BJ (cell line): Measurements from ENCODE around the gene NHSL2. TPM values are rescaled to one million over a fixed set of nuclear protein-coding genes. Genes with fewer than 3 reads are reported as not detected.
A peak's percentile ranks its signal among the peaks of the same experiment; 100 is the strongest.

ENCODE experiments used
- CTCF ChIA-PET: fragments of 350-600 bp; formaldehyde crosslinking; extraction: SDS; loops from one replicate; lab custom pipeline; 2021; ENCODE audit warnings: antibody characterized with exemption, inconsistent platforms; lab: Yijun Ruan, JAX
- POLR2A ChIA-PET: fragments of 300-600 bp; sonication (Branson Sonifier 250); formaldehyde crosslinking; extraction: SDS; loops from one replicate; lab custom pipeline; 2021; ENCODE audit warnings: antibody characterized with exemption; lab: Charles Lee
- DNase-seq: peaks from one replicate; pipeline ENCODE4 v3.0.0-alpha.2; 2011; ENCODE audit warnings: low read depth
- H3K27me3 ChIP-seq: 2 replicates; pipeline ENCODE4 v1.6.0; 2011; ENCODE audit warnings: low read length; ENCODE audit not compliant: control insufficient read depth, insufficient read depth
- H3K36me3 ChIP-seq: 2 replicates; pipeline ENCODE4 v1.5.1; 2011; ENCODE audit warnings: low read length; ENCODE audit not compliant: control insufficient read depth, insufficient read depth
- H3K4me3 ChIP-seq: 2 replicates; pipeline ENCODE4 v1.5.1; 2011; ENCODE audit warnings: low read depth, mild to moderate bottlenecking, control low read depth, low read length
- polyA plus RNA-seq: library from polyadenylated mRNA; depleted of rRNA; stranded (reverse); fragments of >200 nt; gene quantifications from 2 replicates; pipeline ENCODE4 v1.2.3, GENCODE V29; 2011
- TF ChIP-seq, protein P1 (sequence below): IDR thresholded peaks from 2 replicates; pipeline ENCODE4 v1.5.1; 2011; ENCODE audit warnings: low read depth, mild to moderate bottlenecking, control low read depth, inconsistent platforms, low read length, moderate library complexity; ENCODE audit not compliant: insufficient read depth

NHSL2 gene
- polyA plus RNA-seq, 1 experiment = 7.9 TPM

DNA sequence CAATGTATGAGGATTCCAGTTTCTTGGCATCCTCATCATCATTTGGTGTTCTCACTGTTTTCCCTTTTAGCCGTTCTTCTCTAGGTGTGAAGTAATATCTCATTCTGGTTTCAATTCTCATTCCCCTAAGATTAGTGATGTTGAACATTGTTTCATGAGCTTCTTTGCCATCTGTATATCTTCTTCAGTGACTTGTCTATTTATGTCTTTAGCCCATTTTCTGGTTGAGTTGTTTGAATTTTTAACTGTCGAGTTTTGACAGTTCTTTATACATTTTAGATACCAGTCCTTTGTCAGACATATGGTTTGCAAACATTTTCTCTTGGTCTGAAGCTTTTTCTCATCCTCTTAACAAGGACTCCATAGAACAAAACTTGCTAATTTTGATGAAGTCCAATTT, 101.1 kb downstream of the NHSL2 start:
- POLR2A ChIA-PET = no interaction called here
- TF ChIP-seq, protein P1, sequence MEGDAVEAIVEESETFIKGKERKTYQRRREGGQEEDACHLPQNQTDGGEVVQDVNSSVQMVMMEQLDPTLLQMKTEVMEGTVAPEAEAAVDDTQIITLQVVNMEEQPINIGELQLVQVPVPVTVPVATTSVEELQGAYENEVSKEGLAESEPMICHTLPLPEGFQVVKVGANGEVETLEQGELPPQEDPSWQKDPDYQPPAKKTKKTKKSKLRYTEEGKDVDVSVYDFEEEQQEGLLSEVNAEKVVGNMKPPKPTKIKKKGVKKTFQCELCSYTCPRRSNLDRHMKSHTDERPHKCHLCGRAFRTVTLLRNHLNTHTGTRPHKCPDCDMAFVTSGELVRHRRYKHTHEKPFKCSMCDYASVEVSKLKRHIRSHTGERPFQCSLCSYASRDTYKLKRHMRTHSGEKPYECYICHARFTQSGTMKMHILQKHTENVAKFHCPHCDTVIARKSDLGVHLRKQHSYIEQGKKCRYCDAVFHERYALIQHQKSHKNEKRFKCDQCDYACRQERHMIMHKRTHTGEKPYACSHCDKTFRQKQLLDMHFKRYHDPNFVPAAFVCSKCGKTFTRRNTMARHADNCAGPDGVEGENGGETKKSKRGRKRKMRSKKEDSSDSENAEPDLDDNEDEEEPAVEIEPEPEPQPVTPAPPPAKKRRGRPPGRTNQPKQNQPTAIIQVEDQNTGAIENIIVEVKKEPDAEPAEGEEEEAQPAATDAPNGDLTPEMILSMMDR = no peak
- Histone ChIP-seq H3K36me3 (no peaks in the 10 kb centered on the region), H3K4me3 (no peak overlapping the region), H3K27me3 (no peaks in the 10 kb centered on the region)
- DNase-seq = no peak
- CTCF ChIA-PET = interaction anchor here (1.2 to 1.4 kb wide), 2 partner anchors 10 to 116 kb away, joined by 4 read pairs; no protein-coding TSS in a partner anchor

DNA sequence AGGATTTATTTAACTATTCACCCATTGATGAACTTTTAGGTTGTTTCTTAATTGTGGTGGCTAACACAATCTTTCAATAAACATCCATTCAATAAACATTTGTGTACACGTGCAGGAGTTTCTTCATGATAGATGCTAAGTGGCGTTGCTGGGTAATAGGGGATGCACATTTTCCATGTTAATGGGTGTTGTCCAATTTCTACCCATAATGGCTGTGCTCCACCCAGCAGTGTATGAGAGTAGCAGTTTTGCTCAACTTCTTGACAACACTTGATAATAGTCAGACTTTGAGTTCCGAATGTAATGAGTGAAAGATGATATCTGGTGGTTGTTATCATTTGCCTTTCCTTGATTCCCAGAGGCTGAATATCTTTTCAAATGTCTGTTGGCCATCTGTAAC, 104.7 kb downstream of the NHSL2 start:
- Histone ChIP-seq H3K36me3 (no peaks in the 10 kb centered on the region), H3K27me3 (no peaks in the 10 kb centered on the region), H3K4me3 (no peak overlapping the region)
- no peak for DNase-seq
- TF ChIP-seq, protein P1 = no peak
- ChIA-PET CTCF (interaction anchor here (1.2 kb wide), 1 partner anchor 17 kb away, joined by 4 read pairs; no protein-coding TSS in a partner anchor), POLR2A (no interaction called here)

DNA sequence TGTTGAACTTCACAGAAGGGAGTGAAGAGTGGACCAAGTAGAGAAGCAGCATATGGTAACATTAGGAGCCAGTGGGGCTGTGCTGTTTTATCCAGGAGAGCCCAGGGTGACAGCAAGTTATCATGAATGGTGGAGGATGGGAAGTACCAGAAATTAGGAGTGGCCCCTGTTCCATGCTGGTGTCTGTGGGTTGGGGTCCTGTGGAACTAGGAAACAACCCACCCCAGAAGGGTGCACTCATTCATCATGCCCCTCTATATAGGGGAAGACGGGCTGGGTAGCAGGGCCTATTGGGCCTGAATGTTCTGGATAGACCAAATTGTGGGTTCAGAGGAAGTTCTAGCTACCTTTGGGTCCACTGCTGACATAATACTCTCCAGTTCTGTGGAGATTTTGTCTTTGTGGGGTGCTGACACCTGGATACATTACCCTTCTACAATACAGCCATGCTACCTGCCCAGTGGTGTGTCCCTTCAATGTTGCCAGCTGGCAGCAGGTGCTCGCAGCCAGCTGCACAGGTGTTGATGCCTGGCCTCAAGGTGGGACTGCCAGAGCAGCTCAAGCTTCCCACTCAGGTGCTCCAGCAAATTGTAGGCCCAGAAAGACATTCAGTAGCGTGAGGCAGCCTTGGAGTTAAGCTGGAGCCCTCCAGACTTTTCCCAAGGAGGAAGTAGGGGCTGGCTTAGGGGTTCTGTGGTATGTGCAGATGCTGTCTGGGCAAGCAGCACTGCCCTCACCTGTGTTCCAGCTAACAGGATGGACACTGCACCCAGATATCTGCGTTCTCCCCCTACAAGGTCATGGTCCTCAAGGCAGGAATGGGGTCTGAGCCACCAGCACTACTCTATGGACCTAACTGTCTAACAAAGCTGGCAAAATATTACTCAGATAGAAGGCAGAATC, 106.5 kb downstream of the NHSL2 start:
- ChIA-PET POLR2A (no interaction called here), CTCF (interaction anchor here (1.3 to 6.3 kb wide), 5 partner anchors 13 to 109 kb away, joined by 3 to 42 read pairs (median 33); no protein-coding TSS in a partner anchor)
- H3K4me3 ChIP-seq = no peak overlapping the region
- TF ChIP-seq, protein P1 = no peak
- DNase-seq = no peak
- no peaks in the 10 kb centered on the region for H3K36me3 ChIP-seq
- H3K27me3 ChIP-seq = no peaks in the 10 kb centered on the region

DNA sequence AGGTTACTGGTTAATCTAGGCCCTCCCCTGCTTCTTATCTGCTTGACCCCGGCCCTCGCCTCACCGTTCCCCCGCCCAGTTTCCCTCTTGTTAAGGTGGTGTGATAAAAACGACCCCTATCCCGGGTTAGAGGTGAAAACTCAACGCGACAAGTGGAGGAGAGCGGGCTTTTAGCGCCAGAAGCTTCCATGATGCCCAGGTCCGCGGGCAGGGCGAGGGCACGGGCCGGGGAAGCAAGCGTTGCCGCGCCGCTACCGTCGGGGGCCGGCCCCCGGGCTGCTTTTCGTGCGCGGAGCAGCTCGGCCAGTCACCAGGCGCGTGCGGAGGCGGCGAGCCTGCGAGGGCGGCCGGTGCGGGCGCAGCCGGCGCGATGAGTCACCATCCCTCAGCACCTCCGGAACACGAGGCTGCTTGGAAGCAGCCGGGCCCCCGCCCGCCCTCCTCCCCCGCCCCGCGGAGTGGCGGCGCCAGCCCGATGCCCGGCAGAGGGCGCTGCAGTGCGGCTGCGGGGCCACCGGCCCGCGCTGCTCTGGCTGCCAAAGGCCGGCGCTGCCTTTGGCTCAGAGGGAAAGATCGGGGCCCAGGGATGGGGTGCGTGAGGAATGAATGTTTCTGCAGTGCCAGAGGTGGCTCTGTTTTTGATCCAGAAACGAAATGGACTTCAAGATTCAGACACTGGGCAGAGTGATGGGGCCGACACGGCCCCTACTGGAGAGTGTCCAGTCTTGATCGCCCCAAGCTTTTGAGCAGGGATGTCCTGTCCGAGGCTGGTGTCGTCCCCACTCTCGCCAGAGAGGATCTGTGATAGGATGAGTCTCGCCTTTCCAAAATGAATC, 107.8 kb downstream of the NHSL2 start:
- no peaks in the 10 kb centered on the region for H3K36me3 ChIP-seq
- peak overlapping the region; percentile 21; the same call in 1 of the 2 replicates for H3K4me3 ChIP-seq
- TF ChIP-seq, protein P1 = peak; percentile 38
- ChIA-PET POLR2A (interaction anchor here (0.6 kb wide), 1 partner anchor 113 kb away, joined by 13 read pairs; no protein-coding TSS in a partner anchor), CTCF (interaction anchor here (0.6 to 6.3 kb wide), 18 partner anchors 9 to 192 kb away, joined by 3 to 42 read pairs (median 4); partner anchors contain the start of gene RTL5)
- no peaks in the 10 kb centered on the region for H3K27me3 ChIP-seq
- DNase-seq = peak; percentile 40
